Measurements from ENCODE around the gene FOXK2.

The FOXK2 gene

DNA sequence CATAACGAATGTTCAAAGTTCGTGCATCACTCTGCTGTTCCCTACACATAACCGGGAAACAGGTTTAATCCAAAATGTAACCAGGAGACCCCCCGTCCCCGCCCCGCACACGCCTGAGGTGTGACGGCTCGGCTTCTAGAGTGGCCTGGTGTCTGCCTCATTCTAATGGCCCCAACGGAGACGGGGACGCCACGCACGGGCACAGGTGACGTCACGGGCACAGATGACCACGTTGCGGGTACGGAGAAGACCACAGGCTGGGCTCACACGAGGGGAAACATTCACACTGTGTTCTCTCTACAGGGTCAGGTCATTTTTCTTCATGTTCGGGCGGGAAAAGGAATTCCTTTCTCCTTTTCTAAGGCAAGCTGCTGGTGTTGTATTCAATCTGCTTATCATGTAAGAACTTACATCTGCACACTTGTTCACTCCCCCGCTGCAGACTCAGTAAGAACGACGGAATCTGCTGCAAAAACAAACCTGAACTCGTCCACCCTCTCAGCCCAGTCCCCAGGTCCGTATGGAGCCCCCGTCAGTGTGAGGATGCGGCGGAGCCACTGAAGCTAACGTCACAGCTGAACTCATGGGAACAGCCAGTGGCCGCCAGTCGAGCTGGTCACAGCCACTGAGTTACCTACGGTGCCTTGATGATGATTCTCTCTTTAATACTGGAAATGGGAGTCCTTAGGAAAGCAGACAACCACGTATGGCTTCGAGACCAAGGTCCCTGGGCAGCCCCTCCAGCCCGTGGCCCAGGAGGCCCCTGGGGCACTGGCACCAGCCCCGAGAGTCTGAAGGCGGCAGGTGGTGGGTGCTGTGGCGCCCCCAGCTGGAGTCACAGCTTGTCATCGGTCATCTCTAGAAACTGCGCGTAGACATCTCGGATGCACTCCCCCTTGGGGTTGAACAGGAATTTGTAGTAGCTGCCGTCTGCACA is 95.8 kb downstream of the FOXK2 start:
- no peaks in the 10 kb centered on the region for H3K27me3 ChIP-seq (ENCODE audit: control insufficient read depth in 1 of 2, insufficient read depth in 2 of 2, low read length in 2 of 2)
- H3K36me3 ChIP-seq (ENCODE audit: control insufficient read depth in 1 of 2, insufficient read depth in 2 of 2, low read length in 2 of 2) = peaks cover 37 to 66% of the 10 kb centered on the region in 2 donors
- H3K9me3 ChIP-seq (ENCODE audit: control insufficient read depth in 1 of 2, low read length in 2 of 2) = no peaks in the 10 kb centered on the region
- no peak overlapping the region for H3K4me3 ChIP-seq (ENCODE audit: low read depth in 1 of 2, low read length in 2 of 2)
- H3K27ac ChIP-seq (ENCODE audit: low read depth, low read length) = no peak overlapping the region
- H3K4me1 ChIP-seq (ENCODE audit: control insufficient read depth in 1 of 2, insufficient read depth in 2 of 2, low read length in 2 of 2) = no peaks in the 10 kb centered on the region
- no peak overlapping the region for H3K9ac ChIP-seq (ENCODE audit: low read depth in 1 of 2, low read length in 2 of 2)

- Histone ChIP-seq H3K9ac (ENCODE audit: low read depth in 1 of 2, low read length in 2 of 2) (no peak overlapping the region), H3K27ac (ENCODE audit: low read depth, low read length) (no peak overlapping the region), H3K4me1 (ENCODE audit: control insufficient read depth in 1 of 2, insufficient read depth in 2 of 2, low read length in 2 of 2) (no peaks in the 10 kb centered on the region), H3K9me3 (ENCODE audit: control insufficient read depth in 1 of 2, low read length in 2 of 2) (no peaks in the 10 kb centered on the region), H3K27me3 (ENCODE audit: control insufficient read depth in 1 of 2, insufficient read depth in 2 of 2, low read length in 2 of 2) (no peaks in the 10 kb centered on the region), H3K36me3 (ENCODE audit: control insufficient read depth in 1 of 2, insufficient read depth in 2 of 2, low read length in 2 of 2) (peaks cover 37 to 73% of the 10 kb centered on the region in 2 donors), H3K4me3 (ENCODE audit: low read depth in 1 of 2, low read length in 2 of 2) (no peak overlapping the region)
Observed at GRCh38 chr17:82616021-82616711, 96.6 kb downstream of the FOXK2 start.

DNA sequence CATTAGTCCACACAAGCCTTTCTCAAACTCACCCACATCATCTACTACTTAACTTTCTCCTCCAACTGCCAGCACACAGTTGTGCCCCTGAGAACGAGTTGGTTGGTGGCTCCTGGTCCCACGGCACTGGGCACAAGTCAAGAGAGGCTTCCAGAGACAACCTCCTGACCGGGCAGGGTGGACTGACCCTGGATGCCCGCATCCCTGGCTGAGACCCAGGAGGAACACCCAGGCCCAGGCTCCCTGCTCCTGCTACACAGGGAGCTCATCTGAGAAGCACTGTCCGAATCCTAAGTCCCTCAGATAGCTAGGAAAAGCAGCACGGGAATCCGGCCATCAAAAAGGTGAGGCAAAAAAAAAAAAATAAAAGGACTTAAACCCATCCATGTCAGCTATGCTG is 99.7 kb downstream of the FOXK2 start:
- H3K9me3 ChIP-seq (ENCODE audit: control insufficient read depth in 1 of 2, low read length in 2 of 2) = no peaks in the 10 kb centered on the region
- no peak overlapping the region for H3K27ac ChIP-seq (ENCODE audit: low read depth, low read length)
- no peak overlapping the region for H3K4me3 ChIP-seq (ENCODE audit: low read depth in 1 of 2, low read length in 2 of 2)
- no peak overlapping the region for H3K9ac ChIP-seq (ENCODE audit: low read depth in 1 of 2, low read length in 2 of 2)
- no peaks in the 10 kb centered on the region for H3K27me3 ChIP-seq (ENCODE audit: control insufficient read depth in 1 of 2, insufficient read depth in 2 of 2, low read length in 2 of 2)
- H3K4me1 ChIP-seq (ENCODE audit: control insufficient read depth in 1 of 2, insufficient read depth in 2 of 2, low read length in 2 of 2) = no peaks in the 10 kb centered on the region
- H3K36me3 ChIP-seq (ENCODE audit: control insufficient read depth in 1 of 2, insufficient read depth in 2 of 2, low read length in 2 of 2) = peaks cover 37 to 88% of the 10 kb centered on the region in 2 donors

- H3K4me1 ChIP-seq (ENCODE audit: control insufficient read depth in 1 of 2, insufficient read depth in 2 of 2, low read length in 2 of 2) = no peaks in the 10 kb centered on the region
- H3K36me3 ChIP-seq (ENCODE audit: control insufficient read depth in 1 of 2, insufficient read depth in 2 of 2, low read length in 2 of 2) = peaks cover 37 to 84% of the 10 kb centered on the region in 2 donors
- H3K9ac ChIP-seq (ENCODE audit: low read depth in 1 of 2, low read length in 2 of 2) = no peak overlapping the region
- no peak overlapping the region for H3K4me3 ChIP-seq (ENCODE audit: low read depth in 1 of 2, low read length in 2 of 2)
- no peak overlapping the region for H3K27ac ChIP-seq (ENCODE audit: low read depth, low read length)
- H3K27me3 ChIP-seq (ENCODE audit: control insufficient read depth in 1 of 2, insufficient read depth in 2 of 2, low read length in 2 of 2) = no peaks in the 10 kb centered on the region
- no peaks in the 10 kb centered on the region for H3K9me3 ChIP-seq (ENCODE audit: control insufficient read depth in 1 of 2, low read length in 2 of 2)
Observed at GRCh38 chr17:82619641-82620040, 100.1 kb downstream of the FOXK2 start.

DNA sequence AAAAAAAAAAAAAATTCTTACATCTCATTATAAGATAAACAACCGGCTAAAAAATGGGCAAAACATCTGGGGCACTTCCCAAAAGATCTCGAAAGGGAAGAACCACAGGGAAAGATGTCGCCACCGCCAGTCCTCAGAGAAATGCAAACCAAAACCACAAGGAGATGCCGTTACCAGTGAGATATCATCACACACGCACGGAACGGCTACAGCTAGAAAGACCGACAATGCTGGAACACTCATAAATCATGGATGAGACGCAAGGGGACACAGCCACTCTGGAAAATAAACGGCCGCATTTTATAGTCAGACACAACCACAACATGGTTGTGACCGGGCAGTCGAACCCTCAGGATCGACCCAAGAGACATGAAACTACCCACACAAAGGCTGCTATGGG is 104.2 kb downstream of the FOXK2 start:
- Histone ChIP-seq H3K4me3 (ENCODE audit: low read depth in 1 of 2, low read length in 2 of 2) (no peak overlapping the region), H3K27me3 (ENCODE audit: control insufficient read depth in 1 of 2, insufficient read depth in 2 of 2, low read length in 2 of 2) (no peaks in the 10 kb centered on the region), H3K9ac (ENCODE audit: low read depth in 1 of 2, low read length in 2 of 2) (no peak overlapping the region), H3K9me3 (ENCODE audit: control insufficient read depth in 1 of 2, low read length in 2 of 2) (no peaks in the 10 kb centered on the region), H3K4me1 (ENCODE audit: control insufficient read depth in 1 of 2, insufficient read depth in 2 of 2, low read length in 2 of 2) (no peaks in the 10 kb centered on the region), H3K27ac (ENCODE audit: low read depth, low read length) (no peak overlapping the region), H3K36me3 (ENCODE audit: control insufficient read depth in 1 of 2, insufficient read depth in 2 of 2, low read length in 2 of 2) (peaks cover 39 to 85% of the 10 kb centered on the region in 2 donors)

DNA sequence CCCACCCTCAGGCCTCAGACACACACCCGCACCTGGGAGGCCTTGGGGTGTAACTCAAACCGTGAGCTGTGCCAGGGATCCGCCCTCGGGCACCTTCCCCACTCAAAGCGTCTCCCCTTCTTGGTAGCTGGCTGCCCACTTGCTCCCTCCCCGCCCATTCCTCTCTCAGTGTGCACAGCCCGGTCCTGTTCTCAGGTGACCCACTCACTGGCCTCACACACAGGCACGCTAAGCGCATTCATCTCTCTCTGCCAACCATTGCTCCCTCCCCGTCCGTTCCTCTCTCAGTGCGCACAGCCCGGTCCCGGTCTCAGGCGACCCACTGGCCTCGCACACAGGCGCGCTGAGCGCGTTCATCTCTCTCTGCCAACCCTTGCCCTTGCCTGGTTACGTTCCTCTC is 107.9 kb downstream of the FOXK2 start:
- no peaks in the 10 kb centered on the region for H3K4me1 ChIP-seq (ENCODE audit: control insufficient read depth in 1 of 2, insufficient read depth in 2 of 2, low read length in 2 of 2)
- H3K4me3 ChIP-seq (ENCODE audit: low read depth in 1 of 2, low read length in 2 of 2) = no peak overlapping the region
- H3K9me3 ChIP-seq (ENCODE audit: control insufficient read depth in 1 of 2, low read length in 2 of 2) = no peaks in the 10 kb centered on the region
- no peak overlapping the region for H3K9ac ChIP-seq (ENCODE audit: low read depth in 1 of 2, low read length in 2 of 2)
- H3K27ac ChIP-seq (ENCODE audit: low read depth, low read length) = no peak overlapping the region
- H3K27me3 ChIP-seq (ENCODE audit: control insufficient read depth in 1 of 2, insufficient read depth in 2 of 2, low read length in 2 of 2) = no peaks in the 10 kb centered on the region
- H3K36me3 ChIP-seq (ENCODE audit: control insufficient read depth in 1 of 2, insufficient read depth in 2 of 2, low read length in 2 of 2) = peaks cover 28 to 71% of the 10 kb centered on the region in 2 donors

DNA sequence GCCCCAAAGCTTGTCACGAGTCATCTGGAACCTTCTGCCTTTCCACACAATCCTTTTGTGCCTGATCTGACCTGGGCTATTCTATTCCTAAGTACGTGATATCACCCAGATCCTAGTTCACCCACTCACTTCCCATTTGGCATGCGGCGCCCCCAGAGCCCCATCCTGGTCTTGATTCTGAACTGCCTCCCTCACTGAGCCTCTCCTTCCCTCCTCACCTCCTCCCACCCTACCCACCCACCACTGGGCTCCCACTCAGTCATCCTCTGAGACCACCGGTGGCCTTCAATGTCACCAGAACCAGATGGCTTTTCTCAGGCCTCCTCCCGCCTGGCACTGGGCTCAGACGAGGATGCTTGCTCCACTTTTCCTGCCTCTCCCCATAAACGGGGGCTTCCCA is 110.2 kb downstream of the FOXK2 start:
- peaks cover 27 to 77% of the 10 kb centered on the region in 2 donors for H3K36me3 ChIP-seq (ENCODE audit: control insufficient read depth in 1 of 2, insufficient read depth in 2 of 2, low read length in 2 of 2)
- no peaks in the 10 kb centered on the region for H3K4me1 ChIP-seq (ENCODE audit: control insufficient read depth in 1 of 2, insufficient read depth in 2 of 2, low read length in 2 of 2)

GRCh38 chr17:82630212-82630611 is 110.7 kb downstream of the FOXK2 start:
- no peaks in the 10 kb centered on the region for H3K27me3 ChIP-seq (ENCODE audit: control insufficient read depth in 1 of 2, insufficient read depth in 2 of 2, low read length in 2 of 2)
- no peaks in the 10 kb centered on the region for H3K9me3 ChIP-seq (ENCODE audit: control insufficient read depth in 1 of 2, low read length in 2 of 2)
- no peak overlapping the region for H3K4me3 ChIP-seq (ENCODE audit: low read depth in 1 of 2, low read length in 2 of 2)
- no peak overlapping the region for H3K9ac ChIP-seq (ENCODE audit: low read depth in 1 of 2, low read length in 2 of 2)
- H3K27ac ChIP-seq (ENCODE audit: low read depth, low read length) = no peak overlapping the region
- no peaks in the 10 kb centered on the region for H3K4me1 ChIP-seq (ENCODE audit: control insufficient read depth in 1 of 2, insufficient read depth in 2 of 2, low read length in 2 of 2)
- H3K36me3 ChIP-seq (ENCODE audit: control insufficient read depth in 1 of 2, insufficient read depth in 2 of 2, low read length in 2 of 2) = peaks cover 22 to 72% of the 10 kb centered on the region in 2 donors

More for the DNA sequence above, 110.2 kb downstream of the FOXK2 start:
- Histone ChIP-seq H3K27me3 (ENCODE audit: control insufficient read depth in 1 of 2, insufficient read depth in 2 of 2, low read length in 2 of 2) (no peaks in the 10 kb centered on the region), H3K27ac (ENCODE audit: low read depth, low read length) (no peak overlapping the region), H3K9me3 (ENCODE audit: control insufficient read depth in 1 of 2, low read length in 2 of 2) (no peaks in the 10 kb centered on the region), H3K9ac (ENCODE audit: low read depth in 1 of 2, low read length in 2 of 2) (no peak overlapping the region), H3K4me3 (ENCODE audit: low read depth in 1 of 2, low read length in 2 of 2) (no peak overlapping the region)

DNA sequence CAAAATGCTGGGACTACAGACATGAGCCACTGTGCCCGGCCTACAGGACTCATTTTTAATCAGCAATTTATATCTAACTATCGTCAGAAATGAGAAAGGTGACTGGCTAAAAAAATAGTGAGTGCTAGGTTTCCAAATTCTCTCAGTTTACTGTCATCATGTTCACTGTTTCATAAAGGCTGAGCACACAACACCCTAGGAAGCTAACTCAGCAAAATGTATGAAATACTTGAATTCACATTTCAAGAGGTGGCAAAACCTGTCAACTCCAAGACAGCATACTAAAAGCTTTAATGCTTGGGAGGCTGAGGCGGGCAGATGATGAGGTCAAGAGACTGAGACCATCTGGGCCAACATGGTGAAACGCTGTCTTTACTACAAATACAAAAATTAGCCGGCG is 112.0 kb downstream of the FOXK2 start:
- Histone ChIP-seq H3K4me1 (ENCODE audit: control insufficient read depth in 1 of 2, insufficient read depth in 2 of 2, low read length in 2 of 2) (peaks cover 0 to 5% of the 10 kb centered on the region in 2 donors), H3K36me3 (ENCODE audit: control insufficient read depth in 1 of 2, insufficient read depth in 2 of 2, low read length in 2 of 2) (peaks cover 16 to 61% of the 10 kb centered on the region in 2 donors), H3K27ac (ENCODE audit: low read depth, low read length) (no peak overlapping the region), H3K27me3 (ENCODE audit: control insufficient read depth in 1 of 2, insufficient read depth in 2 of 2, low read length in 2 of 2) (no peaks in the 10 kb centered on the region), H3K9ac (ENCODE audit: low read depth in 1 of 2, low read length in 2 of 2) (no peak overlapping the region), H3K9me3 (ENCODE audit: control insufficient read depth in 1 of 2, low read length in 2 of 2) (no peaks in the 10 kb centered on the region), H3K4me3 (ENCODE audit: low read depth in 1 of 2, low read length in 2 of 2) (no peak overlapping the region)

GRCh38 chr17:82632451-82632850 is 112.9 kb downstream of the FOXK2 start:
- Histone ChIP-seq H3K4me1 (ENCODE audit: control insufficient read depth in 1 of 2, insufficient read depth in 2 of 2, low read length in 2 of 2) (peaks cover 0 to 5% of the 10 kb centered on the region in 2 donors), H3K4me3 (ENCODE audit: low read depth in 1 of 2, low read length in 2 of 2) (no peak overlapping the region), H3K27ac (ENCODE audit: low read depth, low read length) (no peak overlapping the region), H3K36me3 (ENCODE audit: control insufficient read depth in 1 of 2, insufficient read depth in 2 of 2, low read length in 2 of 2) (peaks cover 11 to 54% of the 10 kb centered on the region in 2 donors), H3K9ac (ENCODE audit: low read depth in 1 of 2, low read length in 2 of 2) (no peak overlapping the region), H3K27me3 (ENCODE audit: control insufficient read depth in 1 of 2, insufficient read depth in 2 of 2, low read length in 2 of 2) (no peaks in the 10 kb centered on the region), H3K9me3 (ENCODE audit: control insufficient read depth in 1 of 2, low read length in 2 of 2) (peaks cover 2 to 8% of the 10 kb centered on the region in 2 donors)

Data from duodenal mucosa (tissue), 2 donors.